Measurements from ENCODE around the gene CMIP. TPM values are rescaled to one million over a fixed set of nuclear protein-coding genes. Genes with fewer than 3 reads are reported as not detected.

The CMIP gene
- total RNA-seq, 1 donor from 2014 or later: 6.6 TPM

DNA sequence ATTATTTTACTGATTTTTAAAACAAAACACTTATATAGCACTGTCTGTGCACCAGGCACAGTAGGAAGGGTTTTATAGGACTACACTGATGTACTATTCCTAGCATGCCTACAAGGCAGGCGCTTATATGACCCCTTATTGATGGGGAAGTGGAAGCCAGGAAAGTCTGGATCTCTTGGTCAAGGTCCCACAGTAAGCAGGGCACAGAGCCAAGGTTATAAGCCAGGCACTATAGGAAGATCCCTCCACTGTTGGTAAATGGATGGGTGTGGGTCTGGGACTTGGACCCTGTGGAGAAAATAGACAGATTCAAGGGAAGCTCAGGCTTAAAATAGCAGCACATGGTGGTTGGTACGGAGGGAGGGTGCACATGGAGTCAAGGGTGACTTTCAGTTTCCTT is 275.4 kb downstream of the CMIP start:
- Histone ChIP-seq H2AFZ (replicated peaks) (no peak overlapping the region), H3K36me3 (no peaks in the 10 kb centered on the region), H4K20me1 (ENCODE audit: low read depth) (no peaks in the 10 kb centered on the region), H3K4me1 (peaks cover 5% of the 10 kb centered on the region), H3F3A (ENCODE audit: low read depth) (peaks cover 11% of the 10 kb centered on the region), H3K4me2 (no peak overlapping the region), H3K4me3 (no peak overlapping the region), H3K9me3 (ENCODE audit: low read depth) (no peaks in the 10 kb centered on the region), H3K27me3 (no peaks in the 10 kb centered on the region), H3K79me2 (ENCODE audit: low read depth) (no peaks in the 10 kb centered on the region), H3K9ac (no peak overlapping the region), H3K27ac (no peak overlapping the region)
- H3K36me3 Mint-ChIP-seq: no peaks in the 10 kb centered on the region
- peaks cover 11% of the 10 kb centered on the region for H3K27me3 Mint-ChIP-seq (ENCODE audit: insufficient read depth, low read depth)
- no peaks in the 10 kb centered on the region for H3K9me3 Mint-ChIP-seq
- H3K4me3 Mint-ChIP-seq: no peak overlapping the region
- H3K27ac Mint-ChIP-seq: peak overlapping the region; percentile 25
- H3K4me1 Mint-ChIP-seq: peaks cover 40% of the 10 kb centered on the region
- no peak for TF ChIP-seq EZH2 (IDR thresholded peaks at IDR 0.05)
- no peak for DNase-seq (ENCODE audit: low spot score)

DNA sequence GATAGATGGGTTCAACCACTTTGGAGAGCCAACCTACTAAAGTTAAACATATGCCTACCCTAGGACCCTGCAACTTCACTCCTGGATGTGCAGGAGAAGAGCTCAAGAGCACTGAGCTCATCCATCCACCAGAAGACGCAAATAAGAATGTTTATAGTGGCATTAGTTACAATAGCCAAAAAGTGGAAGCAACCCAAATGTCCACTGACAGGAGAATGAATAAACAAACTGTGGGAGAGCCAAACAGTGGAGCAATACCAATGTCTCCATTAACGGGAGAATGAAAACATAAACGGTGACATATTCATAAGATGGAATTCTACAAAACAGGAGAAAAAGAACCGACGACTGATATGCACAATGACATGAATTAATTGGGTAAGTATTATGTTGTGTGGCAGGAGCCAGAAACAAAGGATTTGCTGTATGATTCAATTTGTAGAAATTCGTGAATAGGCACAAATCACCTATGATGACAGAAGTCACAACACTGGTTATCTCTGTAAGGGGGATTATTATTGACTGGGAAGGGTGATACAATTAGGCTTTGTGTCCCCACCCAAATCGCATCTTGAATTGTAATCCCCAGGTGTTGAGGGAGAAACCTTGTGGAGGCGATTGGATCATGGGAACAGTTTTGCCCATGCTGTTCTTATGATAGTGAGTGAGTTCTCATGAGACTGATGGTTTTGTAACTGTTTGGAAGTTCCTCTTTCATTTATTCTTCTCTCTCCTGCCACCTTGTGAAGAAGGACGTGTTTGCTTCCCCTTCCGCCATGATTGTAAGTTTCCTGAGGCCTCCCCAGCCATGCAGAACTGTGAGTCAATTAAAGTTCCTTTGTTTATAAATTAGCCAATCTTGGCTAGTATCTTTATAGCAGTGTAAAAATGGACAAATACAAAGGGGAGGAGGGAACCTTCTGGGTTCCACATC is 276.6 kb downstream of the CMIP start:
- H3K79me2 ChIP-seq (ENCODE audit: low read depth): no peaks in the 10 kb centered on the region
- no peak overlapping the region for H3K4me2 ChIP-seq
- H3K27me3 ChIP-seq: no peaks in the 10 kb centered on the region
- H3K9me3 ChIP-seq (ENCODE audit: low read depth): no peaks in the 10 kb centered on the region
- DNase-seq (ENCODE audit: low spot score): no peak
- H3K4me1 ChIP-seq: peaks cover 6% of the 10 kb centered on the region
- no peaks in the 10 kb centered on the region for H3K36me3 ChIP-seq
- TF ChIP-seq EZH2phosphoT487 (IDR thresholded peaks at IDR 0.05): no peak
- TF ChIP-seq, protein P1, sequence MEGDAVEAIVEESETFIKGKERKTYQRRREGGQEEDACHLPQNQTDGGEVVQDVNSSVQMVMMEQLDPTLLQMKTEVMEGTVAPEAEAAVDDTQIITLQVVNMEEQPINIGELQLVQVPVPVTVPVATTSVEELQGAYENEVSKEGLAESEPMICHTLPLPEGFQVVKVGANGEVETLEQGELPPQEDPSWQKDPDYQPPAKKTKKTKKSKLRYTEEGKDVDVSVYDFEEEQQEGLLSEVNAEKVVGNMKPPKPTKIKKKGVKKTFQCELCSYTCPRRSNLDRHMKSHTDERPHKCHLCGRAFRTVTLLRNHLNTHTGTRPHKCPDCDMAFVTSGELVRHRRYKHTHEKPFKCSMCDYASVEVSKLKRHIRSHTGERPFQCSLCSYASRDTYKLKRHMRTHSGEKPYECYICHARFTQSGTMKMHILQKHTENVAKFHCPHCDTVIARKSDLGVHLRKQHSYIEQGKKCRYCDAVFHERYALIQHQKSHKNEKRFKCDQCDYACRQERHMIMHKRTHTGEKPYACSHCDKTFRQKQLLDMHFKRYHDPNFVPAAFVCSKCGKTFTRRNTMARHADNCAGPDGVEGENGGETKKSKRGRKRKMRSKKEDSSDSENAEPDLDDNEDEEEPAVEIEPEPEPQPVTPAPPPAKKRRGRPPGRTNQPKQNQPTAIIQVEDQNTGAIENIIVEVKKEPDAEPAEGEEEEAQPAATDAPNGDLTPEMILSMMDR (IDR thresholded peaks at IDR 0.05): no peak
- no peak for TF ChIP-seq EZH2 (IDR thresholded peaks at IDR 0.05)
- Mint-ChIP-seq H3K4me3 (no peak overlapping the region), H3K27me3 (ENCODE audit: insufficient read depth, low read depth) (peaks cover 7% of the 10 kb centered on the region), H3K4me1 (peaks cover 30% of the 10 kb centered on the region), H3K9me3 (no peaks in the 10 kb centered on the region), H3K27ac (no peak overlapping the region), H3K36me3 (no peaks in the 10 kb centered on the region)
- H3F3A ChIP-seq (ENCODE audit: low read depth): peaks cover 13% of the 10 kb centered on the region
- no peak overlapping the region for H3K27ac ChIP-seq
- H2AFZ ChIP-seq (replicated peaks): no peak overlapping the region
- no peaks in the 10 kb centered on the region for H4K20me1 ChIP-seq (ENCODE audit: low read depth)
- H3K9ac ChIP-seq: no peak overlapping the region
- no peak overlapping the region for H3K4me3 ChIP-seq

DNA sequence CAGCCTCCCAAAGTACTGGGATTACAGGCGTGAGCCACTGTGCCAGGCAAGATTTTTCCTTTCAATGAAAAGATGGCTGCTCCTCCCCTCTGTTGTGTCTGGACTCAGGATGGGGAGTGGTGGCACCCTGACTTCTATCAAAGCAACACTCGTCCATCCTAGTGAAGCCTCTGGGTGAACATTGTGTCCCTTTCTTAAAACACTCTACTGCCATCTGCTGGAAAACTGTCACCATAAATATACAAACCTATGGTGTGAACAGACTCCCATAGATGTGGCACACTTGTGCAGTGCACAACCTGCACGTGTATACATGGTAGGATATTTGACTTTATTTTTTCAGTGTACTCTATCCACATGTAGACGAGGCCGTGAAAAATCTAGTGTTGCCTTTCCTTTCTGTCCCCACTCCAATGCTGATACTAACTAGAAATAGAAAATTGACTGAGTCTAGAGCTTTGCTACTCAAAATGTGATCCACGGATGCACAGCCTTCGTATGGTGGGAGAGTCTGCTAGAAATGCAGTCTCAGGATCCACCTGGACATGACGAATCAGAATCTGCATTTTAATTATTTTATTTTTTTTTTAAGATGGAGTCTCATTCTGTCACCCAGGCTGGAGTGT is 278.6 kb downstream of the CMIP start:
- H3K27ac Mint-ChIP-seq: no peak overlapping the region
- no peak overlapping the region for H3K9ac ChIP-seq
- H3K79me2 ChIP-seq (ENCODE audit: low read depth): no peaks in the 10 kb centered on the region
- no peak overlapping the region for H3K4me2 ChIP-seq
- no peaks in the 10 kb centered on the region for H3K36me3 ChIP-seq
- no peak overlapping the region for H3K4me3 Mint-ChIP-seq
- H3K27ac ChIP-seq: no peak overlapping the region
- DNase-seq (ENCODE audit: low spot score): peak; percentile 92
- no peaks in the 10 kb centered on the region for H4K20me1 ChIP-seq (ENCODE audit: low read depth)
- H3K27me3 ChIP-seq: no peaks in the 10 kb centered on the region
- no peak for TF ChIP-seq EZH2phosphoT487 (IDR thresholded peaks at IDR 0.05)
- TF ChIP-seq, protein P1 (IDR thresholded peaks at IDR 0.05): peak; percentile 76
- H3K4me1 ChIP-seq: peaks cover 6% of the 10 kb centered on the region
- H3K27me3 Mint-ChIP-seq (ENCODE audit: insufficient read depth, low read depth): peaks cover 10% of the 10 kb centered on the region
- peak overlapping the region; percentile 6 for H2AFZ ChIP-seq (replicated peaks)
- peaks cover 17% of the 10 kb centered on the region for H3K4me1 Mint-ChIP-seq
- peaks cover 13% of the 10 kb centered on the region for H3F3A ChIP-seq (ENCODE audit: low read depth)
- H3K36me3 Mint-ChIP-seq: no peaks in the 10 kb centered on the region
- no peak overlapping the region for H3K4me3 ChIP-seq
- no peaks in the 10 kb centered on the region for H3K9me3 Mint-ChIP-seq
- no peaks in the 10 kb centered on the region for H3K9me3 ChIP-seq (ENCODE audit: low read depth)

All from neural progenitor cell (in vitro differentiated cells).